PFSK-1 (cell line): ENCODE data around the gene GPC6.

Experiments
- REST ChIP-seq, 2 experiments: IDR thresholded peaks; 2 replicates each; pipeline versions ENCODE4 v1.6.1 to v1.8.0; 2011 to 2012; ENCODE audit warnings: low read depth in 2 of 2, low read length in 2 of 2, control low read depth in 1 of 2, inconsistent platforms in 1 of 2, mild to moderate bottlenecking in 1 of 2, moderate library complexity in 1 of 2; ENCODE audit not compliant: insufficient read depth in 1 of 2
- SIN3A ChIP-seq: IDR thresholded peaks from 2 replicates; pipeline ENCODE4 v1.6.1; 2012; ENCODE audit warnings: mild to moderate bottlenecking, low read length, moderate library complexity, borderline replicate concordance; ENCODE audit not compliant: insufficient read depth
- TAF1 ChIP-seq: IDR thresholded peaks from 2 replicates; pipeline ENCODE4 v1.6.1; 2012; ENCODE audit warnings: low read length, control low read depth, borderline replicate concordance; ENCODE audit not compliant: insufficient read depth

GRCh38 chr13:93550236-93550635 lies 323.6 kb downstream of the GPC6 start:
- TF ChIP-seq REST (IDR thresholded peaks at IDR 0.05; ENCODE audit: insufficient read depth in 1 of 2, low read depth in 2 of 2, low read length in 2 of 2), result no peak
- no peak for TF ChIP-seq TAF1
- no peak for TF ChIP-seq SIN3A
